ENCODE measurements around the gene POM121. TPM values are rescaled to one million over a fixed set of nuclear protein-coding genes. Genes with fewer than 3 reads are reported as not detected.
"Not testable (repeated sequence)": the region's sequence is repeated elsewhere in the genome, so short reads cannot be mapped to it uniquely, and the experiment has no call there.

Gene POM121
- total RNA-seq, 1 donor from 2014 or later: 10.3 TPM

DNA sequence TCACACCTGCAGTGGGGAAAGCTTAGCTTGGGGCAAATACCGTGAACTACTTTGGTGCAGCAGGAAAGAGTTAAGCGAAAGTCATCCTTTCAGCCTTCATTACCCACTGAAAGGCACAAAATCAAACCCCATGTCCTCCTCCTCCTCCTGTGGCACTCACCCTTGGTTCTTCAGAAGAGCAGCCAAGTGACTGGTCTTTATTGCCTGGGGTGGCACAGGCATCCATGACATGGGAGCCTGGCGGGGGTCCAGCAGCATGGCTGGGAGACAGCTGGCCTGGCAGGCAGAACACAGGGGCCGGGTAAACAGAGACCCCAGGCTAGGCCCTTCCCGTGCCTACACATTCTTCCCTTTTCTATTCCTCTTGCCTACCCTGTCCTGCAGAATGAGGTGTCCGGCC, 24.8 kb downstream of the POM121 start:
- DNase-seq: peak; percentile 86

DNA sequence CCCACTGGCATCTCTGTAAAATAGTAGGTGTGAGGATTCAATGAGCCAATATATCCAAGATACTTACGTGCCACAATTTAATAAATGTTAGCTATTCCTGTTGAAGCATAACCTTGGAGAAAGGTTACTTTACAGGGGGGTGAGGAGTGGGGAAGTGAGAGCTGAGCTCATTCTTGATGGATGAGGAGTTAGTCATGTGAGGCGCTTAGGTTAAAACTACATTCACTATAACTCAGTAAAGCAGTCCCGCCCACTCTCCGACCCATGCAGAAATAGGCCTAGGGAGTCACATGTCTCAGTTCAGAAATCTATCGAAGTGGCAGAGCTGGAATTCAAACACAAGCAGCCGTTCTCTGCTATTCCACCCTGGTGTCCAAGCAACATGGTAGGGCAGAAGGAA, 25.5 kb downstream of the POM121 start:
- not testable (repeated sequence) for DNase-seq

DNA sequence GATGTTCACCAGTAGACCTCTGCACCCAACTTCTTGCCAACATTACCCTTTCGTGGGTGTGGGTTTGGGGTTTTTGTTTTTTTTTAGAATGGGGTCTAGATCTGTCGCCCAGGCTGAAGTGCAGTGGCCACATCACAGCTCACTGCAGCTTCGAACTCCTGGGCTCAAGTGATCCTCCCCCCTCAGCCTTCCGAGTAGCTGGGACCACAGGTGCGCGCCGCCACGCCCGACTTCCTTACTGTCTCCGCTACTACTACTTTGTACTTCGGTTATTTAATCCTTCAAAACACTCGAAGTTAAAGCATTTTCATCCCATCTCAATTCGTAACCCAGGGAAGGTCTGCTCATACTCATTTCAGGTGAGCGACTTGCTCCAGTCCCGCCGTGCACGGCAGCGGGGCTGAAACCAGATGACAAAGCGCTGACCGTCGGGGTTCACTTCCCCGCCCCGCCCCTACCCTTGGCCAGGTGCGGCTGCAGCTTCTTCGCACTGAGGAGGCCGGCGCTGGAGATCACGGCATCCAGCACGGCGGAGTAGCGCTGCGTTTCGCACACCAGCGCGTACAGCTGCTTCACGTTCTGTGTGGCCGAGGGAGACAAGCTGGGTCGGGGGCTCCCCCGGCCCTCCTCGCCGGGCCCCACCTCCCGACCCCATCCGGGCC, 29.1 kb downstream of the POM121 start:
- not testable (repeated sequence) for DNase-seq

DNA sequence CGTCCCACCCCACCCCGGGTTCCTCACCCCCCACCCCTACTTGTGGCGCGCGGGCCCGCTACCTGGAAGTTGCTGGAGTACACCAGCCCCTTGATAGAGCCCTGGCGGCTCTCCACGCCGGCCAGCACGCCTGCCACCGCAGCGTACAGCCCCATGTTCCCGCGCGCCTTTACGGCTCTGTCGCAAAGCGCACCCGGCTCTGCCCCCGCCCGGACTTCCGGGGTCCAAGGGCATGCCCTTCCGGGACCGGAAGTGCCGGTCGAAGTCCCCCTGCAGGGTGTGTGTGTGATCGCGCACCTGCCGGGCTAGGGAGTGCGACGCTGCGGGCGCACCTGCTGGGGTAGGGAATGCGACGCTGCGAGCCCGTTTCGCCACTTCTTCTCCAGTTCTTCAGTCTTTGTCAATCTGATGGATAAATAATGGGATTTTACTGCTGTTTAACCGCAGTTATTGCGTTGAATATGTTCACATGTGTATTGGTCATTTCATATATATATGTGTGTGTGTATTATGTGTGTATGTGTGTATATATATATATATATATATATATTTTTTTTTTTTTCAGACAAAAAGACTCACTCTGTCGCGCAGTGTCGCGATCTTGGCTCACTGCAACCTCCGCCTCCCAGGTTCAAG, 29.8 kb downstream of the POM121 start:
- DNase-seq: not testable (repeated sequence)

DNA sequence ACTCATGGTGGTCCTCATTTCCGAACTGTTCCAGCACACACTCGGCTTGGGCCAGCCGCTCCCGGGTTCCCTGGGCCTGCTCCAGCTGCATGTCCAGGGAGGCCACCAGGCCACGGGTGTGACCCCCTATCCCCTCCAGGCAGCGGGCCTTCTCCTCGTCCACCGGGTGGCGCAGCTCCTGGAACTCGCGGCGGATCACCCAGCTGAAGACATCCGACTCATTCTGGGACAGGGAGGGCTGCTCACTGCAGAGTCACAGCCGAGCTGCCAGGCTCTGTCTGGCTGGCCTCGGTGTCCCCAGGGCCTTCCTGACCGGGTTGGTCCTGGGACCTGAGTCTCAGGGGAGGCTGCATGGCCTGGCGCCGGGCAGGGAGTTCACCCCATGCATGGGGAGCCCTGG, 35.1 kb downstream of the POM121 start:
- not testable (repeated sequence) for DNase-seq

DNA sequence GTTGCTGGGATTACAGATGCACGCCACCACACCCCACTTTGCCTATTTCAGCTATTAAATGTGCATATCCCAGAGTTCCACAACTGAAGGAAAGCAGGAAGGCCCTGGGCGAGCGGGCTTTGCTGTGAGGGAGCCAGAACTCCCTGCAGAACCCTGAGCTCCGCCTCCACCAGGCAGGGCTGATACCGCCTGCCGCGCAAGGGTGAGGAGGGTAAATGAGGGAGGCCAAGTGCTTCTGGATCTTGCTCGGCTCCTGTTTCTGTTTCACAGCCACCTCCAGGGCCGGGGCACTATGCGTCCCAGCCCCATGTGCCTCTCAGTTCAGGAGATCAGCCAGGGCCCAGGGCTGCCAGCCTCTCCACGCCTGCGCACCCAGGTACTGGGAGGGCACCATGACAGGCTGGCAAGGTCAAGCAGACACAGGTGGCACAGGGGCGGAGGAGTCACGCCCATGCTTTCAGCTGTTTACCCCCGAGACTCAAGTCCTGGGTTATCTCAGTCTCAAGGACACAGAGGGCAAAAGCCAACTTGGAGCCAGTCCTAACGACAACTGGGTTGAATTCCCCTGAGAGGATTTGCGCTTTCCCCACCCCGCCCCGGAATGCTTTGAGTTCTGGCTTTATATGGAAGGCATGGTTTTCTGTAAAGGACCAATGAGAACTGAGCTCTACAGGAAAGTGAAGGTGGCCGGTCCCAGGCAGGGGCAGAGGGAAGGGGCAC, 35.9 kb downstream of the POM121 start:
- DNase-seq: not testable (repeated sequence)

DNA sequence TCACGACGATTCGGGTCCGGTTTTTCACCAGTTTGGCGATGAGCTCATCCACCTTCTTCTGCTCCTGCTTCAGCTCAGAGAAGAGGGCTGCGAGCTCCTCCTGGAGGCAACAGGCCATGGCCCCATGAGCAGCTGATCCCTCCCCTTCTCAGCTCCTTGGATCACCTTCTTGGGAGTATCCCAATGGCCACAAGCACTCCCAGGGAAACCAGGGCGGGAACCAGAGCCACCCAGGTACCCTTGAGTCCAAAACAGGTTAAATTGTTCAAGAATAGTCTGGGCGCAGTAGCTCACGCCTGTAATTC, 36.4 kb downstream of the POM121 start:
- DNase-seq: not testable (repeated sequence)

DNA sequence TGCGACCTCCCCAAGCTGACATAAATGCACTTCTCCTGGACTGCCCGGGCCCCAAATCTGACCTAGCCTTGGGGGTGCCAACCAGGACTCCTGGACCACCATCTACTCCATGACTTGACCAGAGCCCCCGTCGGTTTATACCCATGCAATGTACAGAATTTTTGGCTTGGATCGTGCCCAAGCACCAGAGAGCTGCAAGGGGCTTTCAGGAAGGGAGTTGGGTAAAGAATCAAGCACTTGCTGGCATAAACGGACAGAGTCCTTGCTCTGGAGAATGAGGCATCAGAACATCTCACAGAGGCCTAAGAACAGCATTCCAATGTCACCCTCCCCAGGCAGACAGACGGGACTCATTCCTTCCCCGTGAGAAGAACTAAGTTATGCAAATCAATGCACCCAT, 38.2 kb downstream of the POM121 start:
- not testable (repeated sequence) for DNase-seq

DNA sequence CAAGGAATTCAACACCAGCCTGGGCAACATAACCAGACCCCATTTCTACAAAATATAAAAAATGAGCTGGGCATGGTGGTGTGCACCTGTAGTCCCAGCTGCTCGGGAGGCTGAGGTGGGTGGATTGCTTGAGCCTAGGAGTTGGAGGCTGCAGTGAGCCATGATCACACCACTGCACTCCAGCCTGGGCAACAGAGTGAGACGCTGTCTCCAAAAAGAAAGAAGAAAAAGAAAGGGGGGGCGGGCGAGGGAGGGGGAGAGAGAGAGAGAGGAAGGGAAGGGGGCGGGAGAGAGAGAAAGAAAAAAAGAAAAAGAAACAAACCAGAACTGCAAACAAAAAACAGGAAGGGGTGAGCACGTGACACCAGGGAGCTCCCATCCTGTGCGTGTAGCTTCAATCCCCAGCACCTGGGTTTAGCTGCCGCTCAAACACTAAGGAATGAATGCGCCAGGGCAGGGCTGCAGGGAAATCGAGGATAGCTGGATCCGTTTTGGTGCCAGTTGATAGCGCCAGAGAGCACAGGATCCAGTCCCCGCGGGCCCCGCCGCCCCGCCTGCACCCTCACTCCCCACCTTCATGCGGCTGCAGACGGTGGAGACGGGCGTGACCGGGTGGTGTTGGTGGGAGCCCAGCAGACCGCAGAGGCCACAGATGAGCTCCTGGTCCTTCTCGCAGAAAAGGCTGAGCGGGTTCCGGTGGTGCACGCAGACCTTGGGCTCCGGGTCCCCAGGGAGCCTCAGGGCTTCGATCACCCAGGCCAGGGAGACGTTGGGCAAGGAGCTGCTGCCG, 40.5 kb downstream of the POM121 start:
- DNase-seq: not testable (repeated sequence)

DNA sequence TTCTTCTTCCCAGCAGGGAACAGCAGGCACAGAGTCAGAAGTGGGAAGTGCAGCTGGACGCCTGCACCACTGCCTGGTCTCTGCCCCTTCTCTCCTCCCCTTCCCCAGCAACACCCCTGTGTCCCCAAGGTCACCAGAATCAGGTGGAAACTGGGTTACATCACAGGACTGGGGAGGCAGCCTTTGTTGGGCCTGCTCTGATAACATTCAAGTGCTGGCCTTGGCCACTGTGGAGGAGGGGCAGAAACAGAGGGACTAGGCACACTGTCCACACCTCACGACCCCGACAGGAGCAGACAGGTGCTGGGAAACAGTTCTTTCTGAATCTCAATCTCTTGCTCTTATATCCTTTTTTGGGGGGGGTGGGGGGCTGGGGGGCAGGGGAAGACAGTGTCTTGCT, 42.0 kb downstream of the POM121 start:
- DNase-seq: not testable (repeated sequence)

DNA sequence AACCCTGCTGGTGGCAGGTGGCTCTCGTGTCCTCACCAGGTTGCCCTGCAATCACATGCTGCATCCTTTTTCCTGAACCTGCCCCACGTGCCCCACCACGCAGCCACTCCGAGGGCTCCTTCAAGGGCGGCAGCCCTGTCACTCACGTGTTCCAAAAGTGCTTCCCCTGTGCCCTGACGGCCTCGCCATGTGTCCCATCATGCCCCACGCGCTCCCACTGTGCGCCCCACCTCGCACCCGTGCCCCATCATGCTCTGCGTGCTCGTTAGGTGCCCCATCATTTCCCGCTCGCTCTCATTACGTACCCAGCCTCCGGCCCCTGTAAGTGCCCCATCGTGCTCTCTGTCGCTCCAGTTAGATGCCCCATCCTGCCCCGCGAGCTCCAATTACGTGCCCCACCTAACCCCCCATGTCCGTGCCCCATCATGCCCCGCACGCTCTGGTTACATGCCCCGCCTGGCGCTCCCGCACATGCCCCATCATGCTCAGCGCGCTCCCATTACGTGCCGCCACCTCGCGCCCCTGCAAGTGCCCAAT, 44.2 kb downstream of the POM121 start, which contains the start of gene TRIM74:
TSS of gene TRIM74 (minus strand) at position 487 of the 537 bp plus-strand sequence. CDS start 3,309 bp downstream, outside the sequence.
- not testable (repeated sequence) for DNase-seq

DNA sequence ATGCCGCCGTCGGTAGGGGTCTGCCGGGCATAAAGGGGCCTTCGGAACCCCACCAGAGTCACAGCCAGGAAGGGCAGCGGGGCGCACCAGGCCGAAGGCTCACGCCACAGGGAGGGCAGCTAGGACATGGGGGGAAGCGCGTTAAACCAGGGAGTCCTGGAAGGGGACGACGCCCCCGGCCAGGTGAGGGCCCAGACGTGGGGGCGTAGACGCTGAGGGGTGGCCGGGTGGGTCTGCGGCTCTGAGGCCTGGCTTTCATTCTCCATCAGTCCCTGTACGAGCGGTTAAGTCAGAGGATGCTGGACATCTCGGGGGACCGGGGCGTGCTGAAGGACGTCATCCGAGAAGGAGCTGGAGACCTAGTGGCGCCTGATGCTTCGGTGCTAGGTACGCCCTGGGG, 44.8 kb downstream of the POM121 start:
- DNase-seq: not testable (repeated sequence)

DNA sequence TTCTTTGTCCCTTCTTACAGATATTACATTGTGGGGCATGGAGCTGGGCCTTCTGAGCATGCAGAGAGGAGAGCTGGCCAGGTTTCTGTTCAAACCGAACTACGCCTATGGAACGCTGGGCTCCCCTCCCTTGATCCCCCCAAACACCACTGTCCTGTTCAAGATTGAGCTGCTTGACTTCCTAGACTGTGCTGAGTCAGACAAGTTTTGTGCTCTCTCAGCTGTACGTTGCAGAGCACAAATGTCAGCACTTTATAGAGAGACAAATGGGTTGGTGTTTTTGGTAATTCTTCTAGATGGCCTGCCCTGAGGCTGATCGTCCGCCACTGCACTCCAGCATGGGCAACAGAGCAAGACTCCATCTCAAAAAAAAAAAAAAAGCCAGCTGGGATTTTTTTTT, 46.6 kb downstream of the POM121 start:
- DNase-seq: not testable (repeated sequence)

DNA sequence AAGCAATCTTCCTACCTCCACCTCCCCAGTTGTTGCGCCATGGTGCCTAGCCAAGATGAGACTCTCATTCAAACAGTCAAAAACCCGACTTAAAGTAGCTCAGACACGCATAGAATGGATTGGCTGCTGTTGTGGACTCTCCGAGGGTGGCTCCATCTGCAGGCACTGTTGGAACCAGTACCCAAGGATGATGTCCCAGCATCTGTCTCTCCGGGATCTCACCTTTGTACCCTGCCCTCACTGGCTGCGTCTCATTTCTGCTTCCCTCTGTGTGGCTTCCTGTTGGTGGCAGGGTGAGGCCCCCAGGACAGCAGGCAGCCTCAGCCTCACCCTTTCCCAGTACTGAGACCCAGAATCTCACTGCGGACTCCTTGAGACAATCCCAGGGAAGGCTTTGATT, 49.9 kb downstream of the POM121 start:
- not testable (repeated sequence) for DNase-seq

DNA sequence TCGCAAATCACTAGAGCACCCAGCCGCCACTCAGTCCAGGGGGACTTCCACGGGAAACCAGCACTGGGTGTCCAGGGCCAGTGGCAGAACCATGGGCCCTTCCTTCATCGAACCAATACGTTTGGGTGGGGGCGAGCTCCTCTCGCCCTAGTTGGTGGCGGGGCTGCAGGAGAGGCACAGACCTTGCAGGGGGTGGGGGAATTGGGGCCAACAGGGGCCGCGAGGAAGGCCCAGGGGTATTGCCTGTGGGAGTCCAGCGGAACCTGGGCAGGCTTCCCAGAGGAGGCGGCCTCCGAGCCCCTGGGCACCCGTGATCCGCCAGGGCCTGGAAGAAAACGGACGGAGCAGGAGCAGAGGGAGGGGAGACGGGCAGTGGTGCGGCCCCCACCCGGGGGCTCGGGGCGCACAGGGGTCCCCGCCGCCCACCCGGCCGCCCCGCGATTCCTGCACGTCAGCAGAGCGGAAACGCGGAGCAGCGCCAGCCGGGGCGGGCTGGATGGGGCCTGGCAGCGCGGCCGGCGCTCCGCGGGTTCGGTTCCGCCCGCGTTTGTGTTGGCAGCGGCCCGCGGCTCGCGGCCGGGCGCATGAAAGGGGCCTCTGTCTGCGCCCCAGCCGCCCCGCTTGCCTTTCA, 50.9 kb downstream of the POM121 start:
- not testable (repeated sequence) for DNase-seq

DNA sequence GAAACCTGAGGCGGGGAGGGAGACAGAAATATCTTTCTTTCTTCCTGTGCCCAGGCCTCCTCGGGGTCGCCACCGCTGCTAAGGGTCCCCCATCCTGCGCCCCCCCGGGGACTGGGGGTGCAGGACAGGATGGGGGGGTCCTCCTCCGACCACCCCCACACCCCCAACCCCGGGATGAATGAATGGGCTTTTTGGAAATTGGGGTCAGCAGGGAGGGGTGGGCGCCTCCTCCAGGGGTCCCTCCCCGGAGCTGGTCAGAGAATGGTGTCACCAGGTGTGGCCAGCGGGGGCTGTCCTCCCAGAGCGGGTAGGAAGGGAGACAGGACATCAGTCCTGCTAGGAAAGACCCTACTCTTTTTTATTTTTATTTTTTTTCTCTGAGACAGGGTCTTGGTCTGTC, 51.5 kb downstream of the POM121 start:
- DNase-seq: not testable (repeated sequence)

DNA sequence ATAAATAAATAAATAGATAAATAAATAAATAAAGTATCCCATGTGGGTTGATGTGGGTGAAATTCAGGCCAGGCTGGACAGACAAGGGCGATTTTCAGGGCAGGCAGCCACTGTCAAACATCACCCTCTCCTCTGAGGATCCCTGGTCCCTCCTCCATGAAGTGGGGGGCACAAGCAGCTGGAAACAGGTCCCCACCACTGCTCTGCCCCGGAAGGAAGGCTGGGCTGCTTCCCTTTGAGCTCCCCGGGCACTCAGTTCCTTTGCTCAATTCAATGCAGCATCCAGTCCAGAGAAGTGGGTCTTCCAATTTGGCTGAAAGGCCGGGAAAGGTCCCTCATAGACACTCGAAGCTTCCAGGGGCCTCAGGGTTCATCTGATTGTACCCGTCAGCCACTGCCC, 55.5 kb downstream of the POM121 start:
- DNase-seq: not testable (repeated sequence)

DNA sequence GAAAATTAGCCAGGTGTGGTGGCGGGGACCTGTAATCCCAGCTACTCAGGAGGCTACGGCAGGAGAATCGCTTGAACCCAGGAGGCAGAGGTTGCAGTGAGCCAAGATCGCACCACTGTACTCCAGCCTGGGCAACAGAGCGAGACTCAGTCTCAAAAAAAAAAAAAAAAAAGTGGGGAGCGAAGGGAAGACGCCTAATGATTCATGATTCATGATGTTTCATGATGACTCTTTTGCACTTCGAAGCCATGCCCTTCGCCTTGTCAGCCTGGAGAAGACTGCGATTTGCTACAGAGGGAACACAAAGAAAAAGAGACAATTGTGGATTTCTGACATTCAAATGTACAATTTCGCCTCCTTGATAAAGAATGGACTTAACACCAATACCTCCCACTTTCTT, 57.2 kb downstream of the POM121 start:
- DNase-seq: not testable (repeated sequence)

DNA sequence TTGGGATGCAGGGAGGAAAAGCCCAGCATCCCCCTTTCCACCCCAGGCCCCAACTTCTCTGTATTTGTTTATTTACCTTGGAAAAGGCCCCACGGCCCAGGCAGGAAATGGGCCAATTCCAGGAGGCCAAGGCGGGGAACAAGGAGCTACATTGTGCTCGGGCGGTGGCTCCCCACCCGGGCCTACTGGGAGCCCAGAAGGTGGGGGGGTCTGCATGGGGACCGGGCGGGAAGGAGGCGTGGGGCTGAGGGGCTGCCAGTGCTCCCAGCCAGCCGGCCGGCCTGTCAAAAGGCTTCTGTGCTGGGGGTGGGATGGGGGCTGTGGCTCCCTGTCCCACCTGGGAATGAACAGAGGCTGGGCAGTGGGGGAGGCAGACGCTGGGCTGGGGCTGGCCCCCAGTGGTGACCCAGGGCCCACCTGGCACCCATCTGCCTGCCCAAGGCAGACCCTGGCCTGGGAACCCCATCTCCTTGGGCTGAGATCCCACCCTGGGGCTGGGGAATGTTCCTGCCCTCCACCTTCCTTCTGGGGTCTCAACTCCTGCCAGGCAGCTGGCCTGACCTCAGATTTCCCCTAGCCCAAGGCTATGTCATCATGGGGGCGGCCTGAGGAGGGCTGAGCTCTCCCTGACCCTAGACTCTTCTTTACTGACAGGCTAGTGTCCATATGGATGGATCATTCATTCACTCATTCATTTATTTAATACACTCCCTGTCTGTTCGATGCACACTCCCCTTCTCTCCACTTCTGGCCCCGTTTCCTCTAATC, 65.4 kb downstream of the POM121 start:
- not testable (repeated sequence) for DNase-seq

DNA sequence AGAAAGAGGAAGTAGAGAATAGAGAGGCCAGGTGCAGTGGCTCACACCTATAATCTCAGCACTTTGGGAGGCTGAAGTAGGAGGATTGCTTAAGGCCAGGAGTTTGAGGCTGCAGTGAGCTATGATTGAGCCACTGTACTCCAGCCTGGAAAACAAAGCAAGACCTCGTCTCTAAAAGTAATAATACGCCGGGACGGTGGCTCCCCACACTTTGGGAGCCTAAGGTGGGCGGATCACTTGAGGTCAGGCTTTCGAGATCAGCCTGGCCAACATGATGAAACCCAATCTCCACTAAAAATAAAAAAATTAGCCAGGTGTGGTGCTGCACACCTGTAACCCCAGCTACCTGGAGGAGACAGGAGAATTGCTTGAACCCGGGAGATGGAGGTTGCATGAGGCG, 70.6 kb downstream of the POM121 start:
- not testable (repeated sequence) for DNase-seq

DNA sequence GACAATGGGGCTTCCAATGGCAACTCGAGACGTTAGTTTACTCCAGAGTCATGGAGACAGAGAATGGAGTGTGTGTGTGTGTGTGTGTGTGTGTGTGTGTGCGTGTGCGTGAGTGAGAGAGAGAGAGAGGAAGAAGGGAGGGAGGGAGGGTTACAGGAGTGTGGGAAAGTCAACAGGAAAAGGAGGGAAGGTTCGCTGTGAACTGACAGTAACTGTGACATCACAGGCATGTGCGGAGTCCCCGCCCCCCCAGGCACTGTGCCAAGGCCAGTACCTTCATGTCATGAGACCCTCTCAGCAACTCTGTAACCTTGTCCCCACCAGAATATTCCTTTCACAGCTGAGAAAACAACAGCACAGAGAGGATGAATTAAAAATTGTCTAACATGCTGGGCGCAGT, 72.6 kb downstream of the POM121 start:
- DNase-seq: not testable (repeated sequence)

All from tongue (tissue), 2 donors.